Measurements from ENCODE around the gene KRT16.
"Not testable (repeated sequence)": the region's sequence is repeated elsewhere in the genome, so short reads cannot be mapped to it uniquely, and the experiment has no call there.

DNA sequence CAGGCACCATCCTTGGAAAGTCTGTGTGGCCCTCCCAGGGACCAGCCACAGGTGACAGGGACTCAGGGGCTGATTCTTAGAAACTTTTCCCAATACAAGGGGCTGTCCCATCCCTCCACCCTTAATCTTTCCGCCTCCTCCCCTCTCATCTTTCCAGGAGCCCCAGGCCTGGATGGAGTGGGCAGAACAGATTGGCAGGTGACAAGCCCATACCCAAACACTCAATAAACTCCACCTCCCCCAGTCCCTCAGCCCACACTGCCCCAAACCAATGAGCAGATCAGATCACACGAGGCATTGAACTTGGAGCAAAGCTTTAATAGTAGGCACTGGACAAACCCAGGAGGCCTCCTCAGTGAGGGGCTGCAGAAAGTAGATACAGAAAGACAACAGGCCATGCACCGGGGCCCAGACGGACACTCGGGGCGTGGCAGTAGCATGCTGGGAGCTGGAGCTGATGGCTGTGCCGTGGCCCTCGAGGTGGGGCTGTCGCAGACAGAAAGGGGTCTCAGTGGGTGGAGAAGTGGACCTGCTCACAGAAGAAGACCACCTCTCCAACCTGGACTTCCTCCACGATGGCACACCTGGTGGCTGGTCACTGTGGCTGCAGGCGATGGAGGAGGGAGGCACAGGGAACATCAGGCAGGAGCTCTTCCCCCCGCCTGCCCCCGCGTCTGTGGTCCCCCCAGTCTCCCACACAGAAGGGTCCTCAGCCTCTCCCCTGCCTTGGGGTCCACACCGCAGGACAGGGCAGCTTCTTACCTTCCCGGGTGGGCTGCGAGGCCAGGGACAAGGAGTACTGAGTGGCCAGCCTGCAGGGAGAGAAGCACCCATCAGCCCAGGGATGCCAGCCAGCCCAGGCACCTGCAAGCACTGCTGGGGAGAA lies 13.7 kb upstream of the KRT16 start:
- TF ChIP-seq POLR2A (IDR thresholded peaks at IDR 0.05; ENCODE audit: low read length); GATA1 (IDR thresholded peaks at IDR 0.05; ENCODE audit: low read depth, low read length): not testable (repeated sequence)

All from erythroblast (primary cell).